Mesendoderm (in vitro differentiated cells): ENCODE data around the gene PIGW.

ENCODE experiments used
- DNase-seq: peaks from one replicate; pipeline ENCODE4 v3.0.0; 2013
- H2AK5ac ChIP-seq: 2 replicates; pipeline ENCODE4 v1.6.1; 2013; ENCODE audit warnings: low read length, inconsistent platforms
- H2BK120ac ChIP-seq: 2 replicates; pipeline ENCODE4 v1.6.1; 2013; ENCODE audit warnings: low read depth, mild to moderate bottlenecking, low read length, moderate library complexity, mixed read lengths
- H2BK15ac ChIP-seq: replicated peaks from 2 replicates; pipeline ENCODE4 v1.6.1; 2013; ENCODE audit warnings: low read depth, mild to moderate bottlenecking, moderate library complexity
- H2BK5ac ChIP-seq: 2 replicates; pipeline ENCODE4 v1.6.1; 2013; ENCODE audit warnings: low read length, inconsistent platforms
- H3K18ac ChIP-seq: 2 replicates; pipeline ENCODE4 v1.6.1; 2013; ENCODE audit warnings: mild to moderate bottlenecking, low read length, mixed read lengths
- H3K23ac ChIP-seq: one replicate; pipeline ENCODE4 v1.6.1; 2013; ENCODE audit warnings: low read length
- H3K27ac ChIP-seq: 2 replicates; pipeline ENCODE4 v1.5.1; 2013; ENCODE audit warnings: low read depth, mild to moderate bottlenecking, inconsistent platforms, low read length, moderate library complexity
- H3K27me3 ChIP-seq: 2 replicates; pipeline ENCODE4 v1.6.1; 2013; ENCODE audit warnings: low read length, control low read depth, mild to moderate bottlenecking, inconsistent platforms; ENCODE audit not compliant: insufficient read depth, poor library complexity
- H3K36me3 ChIP-seq: 2 replicates; pipeline ENCODE4 v1.6.1; 2013; ENCODE audit warnings: low read length, inconsistent platforms; ENCODE audit not compliant: control insufficient read depth, insufficient read depth
- H3K4ac ChIP-seq: one replicate; pipeline ENCODE4 v1.6.1; 2013; ENCODE audit warnings: low read depth, mild to moderate bottlenecking, low read length, moderate library complexity
- H3K4me1 ChIP-seq: 2 replicates; pipeline ENCODE4 v1.6.1; 2013; ENCODE audit warnings: low read depth, low read length, inconsistent platforms; ENCODE audit not compliant: control insufficient read depth
- H3K4me2 ChIP-seq: 2 replicates; pipeline ENCODE4 v1.6.1; 2013; ENCODE audit warnings: low read length
- H3K4me3 ChIP-seq: 2 replicates; pipeline ENCODE4 v1.5.1; 2013; ENCODE audit warnings: mild to moderate bottlenecking, low read length
- H3K56ac ChIP-seq: one replicate; pipeline ENCODE4 v1.6.1; 2013; ENCODE audit warnings: low read length
- H3K79me1 ChIP-seq: 2 replicates; pipeline ENCODE4 v1.6.1; 2013; ENCODE audit warnings: low read length, inconsistent platforms
- H3K79me2 ChIP-seq: 2 replicates; pipeline ENCODE4 v1.6.1; 2013; ENCODE audit warnings: mild to moderate bottlenecking, low read length; ENCODE audit not compliant: control insufficient read depth, insufficient read depth
- H3K9ac ChIP-seq: 2 replicates; pipeline ENCODE4 v1.6.1; 2013; ENCODE audit warnings: low read length, inconsistent platforms
- H4K5ac ChIP-seq: one replicate; pipeline ENCODE4 v1.6.1; 2013; ENCODE audit warnings: low read length
- H4K8ac ChIP-seq: one replicate; pipeline ENCODE4 v1.6.1; 2013; ENCODE audit warnings: low read depth, mild to moderate bottlenecking, control low read depth, low read length, moderate library complexity
- WGBS: extraction: QIAGEN DNeasy Blood & Tissue Kit; methylation state at CpG from one replicate; pipeline ENCODE4 v1.1.7; 2013; ENCODE audit warnings: low lambda C conversion rate, missing lambda C conversion rate; ENCODE audit not compliant: insufficient coverage; ENCODE audit errors: extremely low coverage; 5-methylcytosine and 5-hydroxymethylcytosine counted together

PIGW gene

DNA sequence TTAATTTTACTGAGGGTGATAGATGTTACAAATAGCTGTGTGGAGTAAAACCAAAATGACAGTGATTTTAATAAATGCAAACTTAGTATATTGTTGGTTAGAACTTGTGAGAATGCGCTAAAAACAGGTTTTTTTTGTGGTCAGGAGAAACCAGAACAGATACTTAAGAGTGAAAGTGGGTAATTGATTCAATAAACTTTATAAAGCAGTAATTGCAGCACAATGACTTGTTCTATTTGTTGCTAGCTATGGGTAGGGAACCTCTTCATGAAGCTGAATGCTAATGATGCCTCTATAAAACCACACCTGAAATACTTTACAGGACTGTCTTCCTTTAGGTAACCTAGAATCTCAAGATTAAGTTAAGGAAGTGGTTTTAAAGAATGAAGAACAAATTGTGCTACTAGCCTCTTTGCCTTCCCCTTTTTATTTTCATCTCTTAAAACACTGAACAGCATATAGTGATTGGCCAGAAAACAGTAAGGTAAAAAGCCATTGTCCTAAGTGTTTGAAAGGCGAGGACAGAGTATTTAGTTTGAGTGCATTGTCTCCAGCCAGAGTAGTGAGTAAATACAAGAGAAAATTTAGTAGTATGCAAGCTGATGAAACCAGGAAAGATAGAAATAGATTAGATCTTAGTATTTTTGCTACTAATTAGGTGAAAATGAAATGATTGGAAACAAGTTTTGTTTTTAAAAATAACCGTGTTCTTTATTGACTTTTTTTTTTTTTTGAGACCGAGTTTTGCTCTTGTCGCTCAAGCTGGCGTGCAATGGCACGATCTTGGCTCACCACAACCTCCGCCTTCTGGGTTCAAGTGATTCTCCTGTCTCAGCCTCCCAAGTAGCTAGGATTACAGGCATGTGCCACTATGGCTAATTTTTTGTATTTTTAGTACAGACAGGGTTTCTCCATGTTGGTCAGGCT is 16.0 kb downstream of the PIGW start:
- Histone ChIP-seq H3K18ac (no peak overlapping the region), H3K79me2 (peaks cover 43% of the 10 kb centered on the region), H3K56ac (no peak overlapping the region), H3K23ac (no peak overlapping the region), H3K4me2 (no peak overlapping the region), H3K4ac (no peak overlapping the region), H2BK15ac (no peak overlapping the region), H2BK5ac (no peak overlapping the region), H2AK5ac (no peak overlapping the region), H3K36me3 (no peaks in the 10 kb centered on the region), H3K79me1 (peaks cover 5% of the 10 kb centered on the region), H3K27ac (no peak overlapping the region), H3K27me3 (no peaks in the 10 kb centered on the region), H3K4me3 (no peak overlapping the region), H3K4me1 (peaks cover 2% of the 10 kb centered on the region), H4K5ac (no peak overlapping the region), H2BK120ac (no peak overlapping the region), H4K8ac (no peak overlapping the region), H3K9ac (no peak overlapping the region)
- no CpG with 5 or more reads among the region's 8 CpGs for WGBS
- DNase-seq = no peak

DNA sequence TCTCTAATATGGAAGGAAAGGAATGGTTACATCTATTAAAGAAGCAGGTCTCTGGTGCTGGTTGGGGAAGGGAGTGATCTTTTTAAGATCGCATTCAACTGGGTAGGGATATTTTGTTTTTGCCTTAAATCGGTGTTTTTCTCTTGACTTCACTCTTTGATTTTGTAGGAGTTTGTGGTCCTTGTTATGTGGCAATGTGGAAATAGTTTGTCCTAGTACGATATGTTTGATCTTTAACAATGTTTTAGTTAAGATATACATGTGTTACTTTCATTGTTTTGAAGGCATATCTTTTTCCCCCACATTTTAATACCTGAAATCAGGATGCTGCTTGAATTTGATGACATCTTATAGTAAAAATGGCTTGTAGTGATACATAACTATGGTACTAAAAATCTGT is 18.7 kb downstream of the PIGW start:
- no peak overlapping the region for H3K9ac ChIP-seq
- peaks cover 9% of the 10 kb centered on the region for H3K79me1 ChIP-seq
- H4K8ac ChIP-seq = no peak overlapping the region
- H3K18ac ChIP-seq = no peak overlapping the region
- H2BK120ac ChIP-seq = no peak overlapping the region
- H3K23ac ChIP-seq = no peak overlapping the region
- no peaks in the 10 kb centered on the region for H3K27me3 ChIP-seq
- no peak overlapping the region for H3K4ac ChIP-seq
- H2BK15ac ChIP-seq = no peak overlapping the region
- peaks cover 23% of the 10 kb centered on the region for H3K79me2 ChIP-seq
- no peak overlapping the region for H2AK5ac ChIP-seq
- WGBS = no CpG with 5 or more reads among the region's 3 CpGs
- no peak overlapping the region for H4K5ac ChIP-seq
- H3K36me3 ChIP-seq = peaks cover 5% of the 10 kb centered on the region
- H3K4me3 ChIP-seq = no peak overlapping the region
- no peak overlapping the region for H3K4me2 ChIP-seq
- no peak for DNase-seq
- no peak overlapping the region for H3K27ac ChIP-seq
- no peak overlapping the region for H3K56ac ChIP-seq
- H2BK5ac ChIP-seq = no peak overlapping the region
- H3K4me1 ChIP-seq = no peaks in the 10 kb centered on the region

DNA sequence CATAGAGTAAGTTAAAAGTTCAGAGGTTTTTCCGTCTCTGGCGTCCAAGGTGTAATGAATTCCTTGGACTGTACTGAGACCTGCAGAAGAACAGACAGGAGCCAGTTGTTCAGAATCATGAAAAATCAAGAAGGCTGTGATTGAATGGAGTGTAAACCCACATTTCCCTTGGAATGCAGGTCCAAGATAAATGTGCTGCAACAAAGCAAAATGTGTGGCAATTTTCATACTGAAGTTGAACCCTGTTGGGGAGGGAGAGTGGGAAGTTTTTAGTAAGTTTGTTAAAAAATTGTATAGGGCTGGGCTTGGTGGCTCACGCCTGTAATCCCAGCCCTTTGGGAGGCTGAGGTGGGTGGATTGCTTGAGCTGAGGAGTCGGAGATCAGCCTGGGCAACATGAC is 31.3 kb downstream of the PIGW start:
- no peak overlapping the region for H3K4me2 ChIP-seq
- H3K79me2 ChIP-seq = no peaks in the 10 kb centered on the region
- H3K79me1 ChIP-seq = no peaks in the 10 kb centered on the region
- no peak overlapping the region for H2BK15ac ChIP-seq
- H3K23ac ChIP-seq = no peak overlapping the region
- no peak overlapping the region for H3K9ac ChIP-seq
- no peak for DNase-seq
- peaks cover 8% of the 10 kb centered on the region for H3K36me3 ChIP-seq
- no peak overlapping the region for H3K18ac ChIP-seq
- H3K4me1 ChIP-seq = no peaks in the 10 kb centered on the region
- H3K27ac ChIP-seq = no peak overlapping the region
- H2BK5ac ChIP-seq = no peak overlapping the region
- no peak overlapping the region for H3K56ac ChIP-seq
- no peak overlapping the region for H3K4me3 ChIP-seq
- no peaks in the 10 kb centered on the region for H3K27me3 ChIP-seq
- no peak overlapping the region for H4K5ac ChIP-seq
- H2BK120ac ChIP-seq = no peak overlapping the region
- no peak overlapping the region for H3K4ac ChIP-seq
- no peak overlapping the region for H2AK5ac ChIP-seq
- H4K8ac ChIP-seq = no peak overlapping the region
- WGBS = no CpG with 5 or more reads among the region's 4 CpGs

DNA sequence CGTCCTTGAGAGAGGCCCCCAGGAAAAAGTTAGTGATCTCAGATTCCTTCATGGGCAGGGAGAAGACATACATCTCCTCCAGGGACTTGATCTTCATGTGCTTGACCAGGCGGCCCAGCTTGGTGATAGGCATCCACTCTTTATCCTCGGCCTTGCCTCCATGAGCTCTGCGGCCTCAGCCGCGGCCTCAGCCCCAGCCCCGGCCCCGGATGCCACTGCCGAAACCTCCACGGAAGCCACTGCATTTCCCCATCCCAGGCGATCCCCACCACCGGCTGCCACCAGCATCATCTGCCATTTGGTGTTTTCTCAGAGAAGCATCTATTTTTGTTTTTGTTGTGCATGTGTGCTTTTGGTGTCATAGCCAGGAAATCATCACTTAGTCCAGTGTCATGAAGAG is 40.2 kb downstream of the PIGW start:
- Histone ChIP-seq H3K23ac (no peak overlapping the region), H3K79me1 (peaks cover 7% of the 10 kb centered on the region), H4K5ac (no peak overlapping the region), H4K8ac (no peak overlapping the region), H2BK120ac (no peak overlapping the region), H3K56ac (no peak overlapping the region), H3K4ac (no peak overlapping the region), H2AK5ac (no peak overlapping the region), H3K79me2 (no peaks in the 10 kb centered on the region), H3K36me3 (peaks cover 5% of the 10 kb centered on the region), H2BK5ac (no peak overlapping the region), H3K9ac (no peak overlapping the region), H3K4me3 (no peak overlapping the region), H3K4me2 (no peak overlapping the region), H3K27me3 (no peaks in the 10 kb centered on the region), H3K27ac (no peak overlapping the region), H2BK15ac (no peak overlapping the region), H3K18ac (no peak overlapping the region), H3K4me1 (no peaks in the 10 kb centered on the region)
- no CpG with 5 or more reads among the region's 12 CpGs for WGBS
- no peak for DNase-seq

DNA sequence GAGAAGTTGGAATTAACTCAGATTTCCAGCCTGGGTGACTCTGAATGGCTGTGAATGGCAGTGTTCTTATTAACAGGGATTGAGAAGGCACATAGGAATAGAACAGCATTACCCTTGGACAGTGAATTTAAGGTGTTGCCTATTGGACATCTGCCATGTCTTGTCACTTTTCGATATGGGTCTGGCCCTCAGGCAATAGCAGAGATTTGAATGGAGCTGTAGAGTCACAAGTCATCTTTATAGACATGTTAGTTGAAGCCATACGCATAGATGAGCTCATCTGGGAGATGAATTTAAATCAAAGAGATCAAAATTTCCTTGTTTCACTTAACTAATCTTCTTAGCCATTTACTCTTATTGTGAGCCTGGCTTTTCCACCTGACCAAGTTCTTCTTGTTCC is 42.0 kb downstream of the PIGW start:
- Histone ChIP-seq H3K27me3 (no peaks in the 10 kb centered on the region), H3K4me2 (no peak overlapping the region), H3K79me1 (peaks cover 7% of the 10 kb centered on the region), H4K5ac (no peak overlapping the region), H3K4me3 (no peak overlapping the region), H3K79me2 (no peaks in the 10 kb centered on the region), H4K8ac (no peak overlapping the region), H3K18ac (no peak overlapping the region), H2BK5ac (no peak overlapping the region), H3K36me3 (peaks cover 4% of the 10 kb centered on the region), H2BK120ac (no peak overlapping the region), H3K9ac (no peak overlapping the region), H2BK15ac (no peak overlapping the region), H3K4ac (no peak overlapping the region), H3K56ac (no peak overlapping the region), H3K27ac (no peak overlapping the region), H3K23ac (no peak overlapping the region), H3K4me1 (no peaks in the 10 kb centered on the region), H2AK5ac (no peak overlapping the region)
- no CpG with 5 or more reads among the region's 2 CpGs for WGBS
- DNase-seq = no peak

DNA sequence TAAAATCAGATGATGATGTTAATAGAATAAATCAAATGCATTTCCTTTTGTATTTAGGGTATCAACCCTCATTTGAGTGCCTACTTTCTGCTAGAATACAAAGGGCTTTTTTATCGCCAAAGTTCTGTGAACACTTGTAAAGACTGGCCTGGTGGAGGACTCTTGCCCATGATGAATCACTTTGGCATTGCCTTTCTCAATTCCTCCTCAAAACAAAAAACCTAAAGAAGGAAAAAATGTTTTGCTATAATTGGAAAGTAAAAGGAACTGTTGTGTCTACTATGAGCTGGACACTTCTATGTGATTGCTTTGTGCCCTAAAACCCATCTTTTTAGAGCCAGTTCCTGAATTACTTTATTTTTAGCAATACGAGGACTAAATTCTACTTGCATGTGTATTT is 43.9 kb downstream of the PIGW start:
- H3K4me1 ChIP-seq = no peaks in the 10 kb centered on the region
- no peak overlapping the region for H3K23ac ChIP-seq
- no peak for DNase-seq
- no peak overlapping the region for H3K9ac ChIP-seq
- no peak overlapping the region for H2AK5ac ChIP-seq
- WGBS = no CpG with 5 or more reads among the region's 2 CpGs
- H2BK5ac ChIP-seq = no peak overlapping the region
- H3K56ac ChIP-seq = no peak overlapping the region
- H3K4me3 ChIP-seq = no peak overlapping the region
- no peak overlapping the region for H3K4me2 ChIP-seq
- no peak overlapping the region for H3K18ac ChIP-seq
- no peak overlapping the region for H4K8ac ChIP-seq
- no peaks in the 10 kb centered on the region for H3K27me3 ChIP-seq
- peaks cover 4% of the 10 kb centered on the region for H3K79me1 ChIP-seq
- no peak overlapping the region for H2BK120ac ChIP-seq
- H3K79me2 ChIP-seq = no peaks in the 10 kb centered on the region
- H3K36me3 ChIP-seq = peaks cover 4% of the 10 kb centered on the region
- H4K5ac ChIP-seq = no peak overlapping the region
- H3K27ac ChIP-seq = no peak overlapping the region
- H2BK15ac ChIP-seq = no peak overlapping the region
- H3K4ac ChIP-seq = no peak overlapping the region
